A549 (cell line): ENCODE data around the gene HDAC7. TPM values are rescaled to one million over a fixed set of nuclear protein-coding genes. Genes with fewer than 3 reads are reported as not detected.

Experiments used
- ATAC-seq, 2 experiments: fragments of 200-7000 bp in 1 of 2; fragments of >200 bp in 1 of 2; cut with Nextera tagmentation in 1 of 2; cut with Tn5 transposase in 1 of 2; 3 replicates each; pipeline versions ENCODE4 v1.8.0 to v1.9.1; 2018 to 2020; ENCODE audit warnings: mild to moderate bottlenecking in 1 of 2, moderate library complexity in 1 of 2
- CTCF ChIA-PET: fragments of 300-600 bp; sonication (Branson Sonifier 250); formaldehyde crosslinking; extraction: SDS; loops from one replicate; lab custom pipeline; 2021; ENCODE audit warnings: antibody characterized with exemption, inconsistent platforms; lab: Yijun Ruan, JAX
- POLR2A ChIA-PET: fragments of 350-600 bp; formaldehyde crosslinking; extraction: SDS; loops from one replicate; lab custom pipeline; 2021; ENCODE audit warnings: antibody characterized with exemption, inconsistent platforms; lab: Yijun Ruan, JAX
- DNase-seq, 2 experiments: peaks; one replicate each; pipeline versions ENCODE4 v3.0.0 to v3.0.0-alpha.2; 2011 to 2016; ENCODE audit warnings: low read depth in 1 of 2, low spot score in 1 of 2
- FAIRE-seq: peaks from 2 replicates; lab custom pipeline; 2011; peaks lifted over from hg19 to GRCh38; lab: Jason Lieb, UNC
- H3K27ac ChIP-seq, 2 experiments: fragments of >200 bp; sonication (Bioruptor Twin); formaldehyde crosslinking; 3 replicates each; pipeline ENCODE4 v1.5.1; 2016 to 2017
- H3K4me1 ChIP-seq: fragments of >200 bp; sonication (Bioruptor Twin); formaldehyde crosslinking; 3 replicates; pipeline ENCODE4 v1.6.1; 2016
- H3K4me2 ChIP-seq: fragments of >200 bp; sonication (Bioruptor Twin); formaldehyde crosslinking; 3 replicates; pipeline ENCODE4 v1.6.1; 2016
- H3K4me3 ChIP-seq: fragments of >200 bp; sonication (Bioruptor Twin); formaldehyde crosslinking; 3 replicates; pipeline ENCODE4 v1.5.1; 2016
- H3K9me3 ChIP-seq: fragments of >200 bp; sonication (Bioruptor Twin); formaldehyde crosslinking; 3 replicates; pipeline ENCODE4 v1.6.1; 2016
- EHF ChIP-seq: fragments of 250-450 bp; sonication (Bioruptor Pico); IDR thresholded peaks from 2 replicates; pipeline ENCODE4 v1.5.0; 2020; ENCODE audit warnings: mild to moderate bottlenecking
- EP300 ChIP-seq, 2 experiments: fragments of >200 bp; sonication (Bioruptor Twin); formaldehyde crosslinking; IDR thresholded peaks; 2 replicates in 1 of 2; 3 replicates in 1 of 2; pipeline ENCODE4 v1.6.1; 2016 to 2017
- FOSL2 ChIP-seq, 2 experiments: fragments of 450-650 bp in 1 of 2; fragments of >200 bp in 1 of 2; sonication (Bioruptor Twin) in 1 of 2; formaldehyde crosslinking; IDR thresholded peaks; 2 replicates each; pipeline versions ENCODE4 v1.5.0 to v1.6.1; 2016 to 2020; ENCODE audit warnings: mild to moderate bottlenecking in 1 of 2, moderate library complexity in 1 of 2
- GATA3 ChIP-seq: IDR thresholded peaks from 2 replicates; pipeline ENCODE4 v1.6.1; 2012; ENCODE audit warnings: borderline replicate concordance
- JUN ChIP-seq, 2 experiments: fragments of >200 bp; sonication (Bioruptor Twin); formaldehyde crosslinking; IDR thresholded peaks; 2 replicates in 1 of 2; 3 replicates in 1 of 2; pipeline ENCODE4 v1.6.1; 2016 to 2017
- JUNB ChIP-seq: fragments of >200 bp; sonication (Bioruptor Twin); formaldehyde crosslinking; IDR thresholded peaks from 2 replicates; pipeline ENCODE4 v1.6.1; 2016
- KDM1A ChIP-seq: fragments of 200-600 bp; sonication (generic); IDR thresholded peaks from 2 replicates; pipeline ENCODE4 v1.6.1; 2016; ENCODE audit warnings: low read depth, mild to moderate bottlenecking
- MAZ ChIP-seq: fragments of 150-350 bp; IDR thresholded peaks from 2 replicates; pipeline ENCODE4 v1.6.1; 2014; ENCODE audit warnings: antibody characterized with exemption, low read depth, low read length, borderline replicate concordance
- MYC ChIP-seq: IDR thresholded peaks from 2 replicates; pipeline ENCODE4 v1.6.1; 2012; ENCODE audit warnings: mild to moderate bottlenecking, inconsistent platforms, low read length, improper control_type of control experiment, borderline replicate concordance
- NFE2L2 ChIP-seq: fragments of 150-350 bp; conservative IDR thresholded peaks from 2 replicates; pipeline ENCODE4 v1.6.1; 2014; ENCODE audit warnings: low read length
- NR3C1 ChIP-seq: fragments of >200 bp; sonication (Bioruptor Twin); formaldehyde crosslinking; IDR thresholded peaks from 3 replicates; pipeline ENCODE4 v1.6.1; 2017
- POLR2A ChIP-seq: IDR thresholded peaks from 2 replicates; pipeline ENCODE4 v1.6.1; 2012; ENCODE audit warnings: mild to moderate bottlenecking, low read length
- POLR2AphosphoS2 ChIP-seq: conservative IDR thresholded peaks from 2 replicates; pipeline ENCODE4 v1.6.1; 2012; ENCODE audit warnings: low read length, improper control_type of control experiment, inconsistent platforms
- RAD21 ChIP-seq, 2 experiments: fragments of >200 bp in 1 of 2; sonication (Bioruptor Twin) in 1 of 2; formaldehyde crosslinking in 1 of 2; IDR thresholded peaks in 1 of 2; conservative IDR thresholded peaks in 1 of 2; 2 replicates in 1 of 2; 3 replicates in 1 of 2; pipeline ENCODE4 v1.6.1; 2012 to 2018; ENCODE audit warnings: inconsistent platforms in 1 of 2
- RARB ChIP-seq: fragments of 250-450 bp; sonication (Bioruptor Pico); IDR thresholded peaks from 2 replicates; pipeline ENCODE4 v1.8.0; 2021; ENCODE audit warnings: mild to moderate bottlenecking, moderate library complexity
- SREBF2 ChIP-seq: fragments of 450-650 bp; IDR thresholded peaks from 2 replicates; pipeline ENCODE4 v1.6.1; 2014; ENCODE audit warnings: mild to moderate bottlenecking, moderate library complexity
- ZFP36 ChIP-seq: fragments of 450-650 bp; IDR thresholded peaks from 2 replicates; pipeline ENCODE4 v1.6.1; 2014; ENCODE audit warnings: borderline replicate concordance; ENCODE audit not compliant: partially characterized antibody
- WGBS: methylation state at CpG from one replicate; pipeline ENCODE4 v1.1.6; 2017; ENCODE audit errors: missing lambda C conversion rate; 5-methylcytosine and 5-hydroxymethylcytosine counted together
- polyA plus RNA-seq, 4 experiments: library from polyadenylated mRNA; depleted of rRNA in 3 of 4; stranded (reverse); fragments of >200 nt; fragmentation: RNase III in 1 of 4; extraction: RNeasy Plus Mini Kit Qiagen cat#74134 plus additional on column Dnase treatment in 1 of 4; gene quantifications; 2 replicates in 3 of 4; 3 replicates in 1 of 4; pipeline ENCODE4 v1.2.3, GENCODE V29; 2011 to 2017
- TF ChIP-seq, protein P1 (sequence below): fragments of 250-450 bp; sonication (Bioruptor Pico); IDR thresholded peaks from 2 replicates; pipeline ENCODE4 v1.5.0; 2021; ENCODE audit warnings: mild to moderate bottlenecking, moderate library complexity, borderline replicate concordance
- TF ChIP-seq, protein P2 (sequence below): fragments of >200 bp; sonication (Bioruptor Twin); formaldehyde crosslinking; IDR thresholded peaks from 3 replicates; pipeline ENCODE4 v1.5.1; 2016
- TF ChIP-seq, protein P3 (sequence below): IDR thresholded peaks from 2 replicates; pipeline ENCODE4 v1.6.1; 2012
- TF ChIP-seq, protein P4 (sequence below): fragments of 200-600 bp; sonication (generic); IDR thresholded peaks from 2 replicates; pipeline ENCODE4 v1.6.1; 2016; ENCODE audit warnings: antibody characterized with exemption, mild to moderate bottlenecking, moderate library complexity
- TF ChIP-seq, protein P5 (sequence below): IDR thresholded peaks from 2 replicates; pipeline ENCODE4 v1.6.1; 2012; ENCODE audit warnings: low read depth, borderline replicate concordance

The HDAC7 gene
- polyA plus RNA-seq, 2 of the 4 experiments (the other 2 are of a cell fraction): 17.2 to 36.0 TPM

DNA sequence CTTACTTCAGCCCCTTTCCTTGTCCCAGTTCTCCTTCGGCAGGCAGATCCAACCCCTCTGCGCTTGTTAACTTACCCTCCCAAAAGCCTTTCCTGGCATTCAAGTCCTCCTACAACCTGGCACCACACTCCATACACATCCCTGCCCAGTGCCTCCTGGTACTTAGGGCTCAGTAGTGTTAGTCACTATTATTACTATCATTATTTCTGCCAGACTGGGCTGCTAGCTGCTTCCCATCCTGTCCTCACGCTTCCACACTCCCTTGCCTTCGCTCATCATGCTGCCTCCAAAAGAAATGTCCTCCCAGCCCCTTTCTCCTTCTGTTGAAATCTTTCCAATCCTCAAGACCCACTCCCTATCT, 1.6 kb upstream of the HDAC7 start (continued):
- TF ChIP-seq, protein P1, sequence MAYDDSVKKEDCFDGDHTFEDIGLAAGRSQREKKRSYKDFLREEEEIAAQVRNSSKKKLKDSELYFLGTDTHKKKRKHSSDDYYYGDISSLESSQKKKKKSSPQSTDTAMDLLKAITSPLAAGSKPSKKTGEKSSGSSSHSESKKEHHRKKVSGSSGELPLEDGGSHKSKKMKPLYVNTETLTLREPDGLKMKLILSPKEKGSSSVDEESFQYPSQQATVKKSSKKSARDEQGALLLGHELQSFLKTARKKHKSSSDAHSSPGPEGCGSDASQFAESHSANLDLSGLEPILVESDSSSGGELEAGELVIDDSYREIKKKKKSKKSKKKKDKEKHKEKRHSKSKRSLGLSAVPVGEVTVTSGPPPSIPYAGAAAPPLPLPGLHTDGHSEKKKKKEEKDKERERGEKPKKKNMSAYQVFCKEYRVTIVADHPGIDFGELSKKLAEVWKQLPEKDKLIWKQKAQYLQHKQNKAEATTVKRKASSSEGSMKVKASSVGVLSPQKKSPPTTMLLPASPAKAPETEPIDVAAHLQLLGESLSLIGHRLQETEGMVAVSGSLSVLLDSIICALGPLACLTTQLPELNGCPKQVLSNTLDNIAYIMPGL (CRISPR knock-in tag): no peak

DNA sequence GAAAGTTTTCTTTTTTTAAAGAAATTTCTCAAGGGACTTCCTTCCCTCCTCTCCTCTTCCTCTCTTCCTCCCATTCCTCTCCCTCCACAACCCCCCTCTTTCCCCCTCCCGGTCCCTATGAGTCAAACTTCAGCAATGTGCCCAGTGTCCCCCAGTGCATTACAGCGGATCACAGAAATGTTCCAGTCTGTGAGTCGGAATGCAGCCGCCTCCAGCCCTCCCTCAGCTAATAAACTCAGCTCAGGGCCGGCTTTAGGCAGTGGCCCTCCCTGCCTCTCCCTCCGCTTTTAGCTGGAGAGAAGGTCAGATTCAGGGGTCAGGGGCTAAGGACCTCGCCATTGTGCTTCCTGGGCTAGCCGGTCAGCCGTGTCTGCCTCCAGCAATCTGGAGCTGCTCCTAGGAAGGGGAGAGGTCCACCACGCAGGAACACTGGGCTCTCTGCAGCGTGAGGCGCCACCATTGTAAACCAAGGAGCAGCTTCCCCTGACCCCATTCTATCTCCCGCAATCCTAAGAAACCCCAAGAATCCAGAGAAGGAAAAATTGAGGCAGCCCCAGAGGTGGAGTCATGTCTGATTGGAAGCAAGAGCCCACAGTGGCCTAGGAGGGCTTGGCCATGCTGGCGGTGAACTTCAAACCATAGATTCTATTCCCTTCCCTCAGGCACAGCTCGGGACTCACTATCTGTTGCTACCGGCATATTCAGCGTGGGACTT, 1.1 kb upstream of the HDAC7 start:
- CTCF ChIA-PET: interaction anchor here (0.7 to 59.0 kb wide), 13 partner anchors 13 to 132 kb away, joined by 3 to 1532 read pairs (median 5); partner anchors contain the start of gene SLC48A1
- 24% methylated on average over 15 of the region's 17 CpGs for WGBS
- Histone ChIP-seq H3K27ac (peak overlapping the region; percentile 96 to 100), H3K4me2 (peak overlapping the region; percentile 95), H3K4me1 (peaks cover 69% of the 10 kb centered on the region)
- POLR2A ChIA-PET: interaction anchor here (0.5 to 3.5 kb wide), 8 partner anchors 8 to 362 kb away, joined by 3 to 28 read pairs (median 6); partner anchors contain the start of gene VDR
- ATAC-seq: peak; percentile 64 to 81
- TF ChIP-seq NR3C1 (no peak), RARB (CRISPR knock-in tag) (no peak), MYC (no peak), KDM1A (no peak), ZFP36 (no peak), JUNB (peak; percentile 48; the same call in 1 of the 2 replicates), NFE2L2 (no peak), SREBF2 (no peak), FOSL2 (IDR thresholded peaks at IDR 0.05) (peak; percentile 76), FOSL2 (CRISPR knock-in tag; IDR thresholded peaks at IDR 0.05) (peak; percentile 93), EP300 (IDR thresholded peaks at IDR 0.05) (no peak), POLR2AphosphoS2 (no peak), EHF (CRISPR knock-in tag) (no peak), RAD21 (conservative IDR thresholded peaks at IDR 0.05 in 1 of 2, IDR thresholded peaks at IDR 0.05 in 1 of 2) (peak in 1 of 2 experiments; percentile 10; a peak in 1 of 5 replicates), GATA3 (peak; percentile 70; the same call in 1 of the 2 replicates), JUN (IDR thresholded peaks at IDR 0.05) (peak in 1 of 2 experiments; percentile 27; a peak in 3 of 5 replicates), POLR2A (peak; percentile 70), MAZ (peak; percentile 98; the same call in 1 of the 2 replicates)
- TF ChIP-seq, protein P2, sequence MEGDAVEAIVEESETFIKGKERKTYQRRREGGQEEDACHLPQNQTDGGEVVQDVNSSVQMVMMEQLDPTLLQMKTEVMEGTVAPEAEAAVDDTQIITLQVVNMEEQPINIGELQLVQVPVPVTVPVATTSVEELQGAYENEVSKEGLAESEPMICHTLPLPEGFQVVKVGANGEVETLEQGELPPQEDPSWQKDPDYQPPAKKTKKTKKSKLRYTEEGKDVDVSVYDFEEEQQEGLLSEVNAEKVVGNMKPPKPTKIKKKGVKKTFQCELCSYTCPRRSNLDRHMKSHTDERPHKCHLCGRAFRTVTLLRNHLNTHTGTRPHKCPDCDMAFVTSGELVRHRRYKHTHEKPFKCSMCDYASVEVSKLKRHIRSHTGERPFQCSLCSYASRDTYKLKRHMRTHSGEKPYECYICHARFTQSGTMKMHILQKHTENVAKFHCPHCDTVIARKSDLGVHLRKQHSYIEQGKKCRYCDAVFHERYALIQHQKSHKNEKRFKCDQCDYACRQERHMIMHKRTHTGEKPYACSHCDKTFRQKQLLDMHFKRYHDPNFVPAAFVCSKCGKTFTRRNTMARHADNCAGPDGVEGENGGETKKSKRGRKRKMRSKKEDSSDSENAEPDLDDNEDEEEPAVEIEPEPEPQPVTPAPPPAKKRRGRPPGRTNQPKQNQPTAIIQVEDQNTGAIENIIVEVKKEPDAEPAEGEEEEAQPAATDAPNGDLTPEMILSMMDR: no peak
- TF ChIP-seq, protein P3, sequence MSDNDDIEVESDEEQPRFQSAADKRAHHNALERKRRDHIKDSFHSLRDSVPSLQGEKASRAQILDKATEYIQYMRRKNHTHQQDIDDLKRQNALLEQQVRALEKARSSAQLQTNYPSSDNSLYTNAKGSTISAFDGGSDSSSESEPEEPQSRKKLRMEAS: peak; percentile 61
- TF ChIP-seq, protein P4, sequence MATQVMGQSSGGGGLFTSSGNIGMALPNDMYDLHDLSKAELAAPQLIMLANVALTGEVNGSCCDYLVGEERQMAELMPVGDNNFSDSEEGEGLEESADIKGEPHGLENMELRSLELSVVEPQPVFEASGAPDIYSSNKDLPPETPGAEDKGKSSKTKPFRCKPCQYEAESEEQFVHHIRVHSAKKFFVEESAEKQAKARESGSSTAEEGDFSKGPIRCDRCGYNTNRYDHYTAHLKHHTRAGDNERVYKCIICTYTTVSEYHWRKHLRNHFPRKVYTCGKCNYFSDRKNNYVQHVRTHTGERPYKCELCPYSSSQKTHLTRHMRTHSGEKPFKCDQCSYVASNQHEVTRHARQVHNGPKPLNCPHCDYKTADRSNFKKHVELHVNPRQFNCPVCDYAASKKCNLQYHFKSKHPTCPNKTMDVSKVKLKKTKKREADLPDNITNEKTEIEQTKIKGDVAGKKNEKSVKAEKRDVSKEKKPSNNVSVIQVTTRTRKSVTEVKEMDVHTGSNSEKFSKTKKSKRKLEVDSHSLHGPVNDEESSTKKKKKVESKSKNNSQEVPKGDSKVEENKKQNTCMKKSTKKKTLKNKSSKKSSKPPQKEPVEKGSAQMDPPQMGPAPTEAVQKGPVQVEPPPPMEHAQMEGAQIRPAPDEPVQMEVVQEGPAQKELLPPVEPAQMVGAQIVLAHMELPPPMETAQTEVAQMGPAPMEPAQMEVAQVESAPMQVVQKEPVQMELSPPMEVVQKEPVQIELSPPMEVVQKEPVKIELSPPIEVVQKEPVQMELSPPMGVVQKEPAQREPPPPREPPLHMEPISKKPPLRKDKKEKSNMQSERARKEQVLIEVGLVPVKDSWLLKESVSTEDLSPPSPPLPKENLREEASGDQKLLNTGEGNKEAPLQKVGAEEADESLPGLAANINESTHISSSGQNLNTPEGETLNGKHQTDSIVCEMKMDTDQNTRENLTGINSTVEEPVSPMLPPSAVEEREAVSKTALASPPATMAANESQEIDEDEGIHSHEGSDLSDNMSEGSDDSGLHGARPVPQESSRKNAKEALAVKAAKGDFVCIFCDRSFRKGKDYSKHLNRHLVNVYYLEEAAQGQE: no peak
- TF ChIP-seq, protein P5, sequence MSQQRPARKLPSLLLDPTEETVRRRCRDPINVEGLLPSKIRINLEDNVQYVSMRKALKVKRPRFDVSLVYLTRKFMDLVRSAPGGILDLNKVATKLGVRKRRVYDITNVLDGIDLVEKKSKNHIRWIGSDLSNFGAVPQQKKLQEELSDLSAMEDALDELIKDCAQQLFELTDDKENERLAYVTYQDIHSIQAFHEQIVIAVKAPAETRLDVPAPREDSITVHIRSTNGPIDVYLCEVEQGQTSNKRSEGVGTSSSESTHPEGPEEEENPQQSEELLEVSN: peak; percentile 55
- TF ChIP-seq, all 56 proteins: peak for 9
- Histone ChIP-seq H3K4me3 (peak overlapping the region; percentile 89), H3K9me3 (no peaks in the 10 kb centered on the region)
- DNase-seq: peak; percentile 91 to 98
- no peak for FAIRE-seq
